H1 (cell line): ENCODE data around the gene SHISA9. TPM values are rescaled to one million over a fixed set of nuclear protein-coding genes. Genes with fewer than 3 reads are reported as not detected.
A peak's percentile ranks its signal among the peaks of the same experiment; 100 is the strongest.

Source experiments
- CTCF ChIA-PET: fragments of 300-600 bp; sonication (Branson Sonifier 250); formaldehyde crosslinking; loops from one replicate; lab custom pipeline; 2021; ENCODE audit not compliant: partially characterized antibody; lab: Charles Lee
- POLR2A ChIA-PET: fragments of 300-600 bp; sonication (Branson Sonifier 250); formaldehyde crosslinking; loops from one replicate; lab custom pipeline; 2021; ENCODE audit warnings: inconsistent platforms; ENCODE audit not compliant: partially characterized antibody; lab: Charles Lee
- DNase-seq, 2 experiments: peaks; one replicate each; pipeline versions ENCODE4 v3.0.0 to v3.0.0-alpha.2; 2010 to 2022; ENCODE audit warnings: low spot score in 2 of 2, low read depth in 1 of 2, mixed read lengths in 1 of 2
- FAIRE-seq: peaks from 2 replicates; lab custom pipeline; 2011; peaks lifted over from hg19 to GRCh38; lab: Jason Lieb, UNC
- H2AFZ ChIP-seq: 2 replicates; pipeline ENCODE4 v1.8.1; 2012; ENCODE audit warnings: low read length, inconsistent platforms
- H2AK5ac ChIP-seq: 2 replicates; pipeline ENCODE4 v1.6.1; 2013; ENCODE audit warnings: low read depth, low read length
- H2BK120ac ChIP-seq: replicated peaks from 2 replicates; pipeline ENCODE3; 2013; ENCODE audit warnings: low read depth, low read length, inconsistent platforms
- H2BK12ac ChIP-seq: 2 replicates; pipeline ENCODE4 v1.6.1; 2013; ENCODE audit warnings: low read depth, low read length
- H2BK15ac ChIP-seq: 2 replicates; pipeline ENCODE4 v1.6.1; 2013; ENCODE audit warnings: low read length
- H2BK20ac ChIP-seq: 2 replicates; pipeline ENCODE4 v1.6.1; 2013; ENCODE audit warnings: low read length
- H2BK5ac ChIP-seq: 2 replicates; pipeline ENCODE4 v1.6.1; 2013; ENCODE audit warnings: low read depth, low read length
- H3K14ac ChIP-seq: 2 replicates; pipeline ENCODE4 v1.6.1; 2013; ENCODE audit warnings: inconsistent platforms; ENCODE audit not compliant: insufficient read length
- H3K18ac ChIP-seq: 2 replicates; pipeline ENCODE4 v1.6.1; 2013; ENCODE audit warnings: low read length; ENCODE audit errors: extremely low read depth
- H3K23ac ChIP-seq: 2 replicates; pipeline ENCODE4 v1.6.1; 2013; ENCODE audit warnings: inconsistent platforms; ENCODE audit not compliant: insufficient read length
- H3K23me2 ChIP-seq: 2 replicates; pipeline ENCODE4 v1.6.1; 2013; ENCODE audit warnings: low read depth, low read length
- H3K27ac ChIP-seq: 2 replicates; pipeline ENCODE4 v1.6.1; 2011; ENCODE audit warnings: low read depth, low read length, inconsistent platforms
- H3K27me3 ChIP-seq, 4 experiments: replicated peaks in 1 of 4; 1 replicate in 1 of 4; 2 replicates in 3 of 4; pipeline versions ENCODE4 v1.6.1 to v1.8.1; 2011 to 2013; ENCODE audit warnings: low read length in 3 of 4, mild to moderate bottlenecking in 3 of 4, inconsistent platforms in 2 of 4, mixed read lengths in 2 of 4, moderate library complexity in 1 of 4; ENCODE audit not compliant: control insufficient read depth in 3 of 4, insufficient read depth in 3 of 4; ENCODE audit errors: extremely low read depth in 1 of 4
- H3K36me3 ChIP-seq, 4 experiments: 2 replicates each; pipeline versions ENCODE4 v1.6.1 to v1.8.1; 2011 to 2013; ENCODE audit warnings: mild to moderate bottlenecking in 4 of 4, low read length in 3 of 4, moderate library complexity in 2 of 4, control low read depth in 1 of 4, inconsistent platforms in 1 of 4; ENCODE audit not compliant: insufficient read depth in 4 of 4, control insufficient read depth in 2 of 4
- H3K4ac ChIP-seq: replicated peaks from 2 replicates; pipeline ENCODE3; 2013; ENCODE audit warnings: low read length, low read depth, mixed read lengths, inconsistent platforms; ENCODE audit not compliant: insufficient read length
- H3K4me1 ChIP-seq, 4 experiments: replicated peaks in 1 of 4; 1 replicate in 1 of 4; 2 replicates in 3 of 4; pipeline versions ENCODE4 v1.6.1 to v1.8.1; 2011 to 2013; ENCODE audit warnings: low read length in 3 of 4, inconsistent platforms in 2 of 4, mixed read lengths in 1 of 4; ENCODE audit not compliant: insufficient read depth in 4 of 4, control insufficient read depth in 3 of 4
- H3K4me2 ChIP-seq, 2 experiments: 2 replicates each; pipeline versions ENCODE4 v1.6.1 to v1.8.1; 2011 to 2013; ENCODE audit warnings: low read depth in 2 of 2, low read length in 2 of 2, control low read depth in 1 of 2, inconsistent platforms in 1 of 2, mild to moderate bottlenecking in 1 of 2; ENCODE audit not compliant: insufficient read depth in 1 of 2
- H3K4me3 ChIP-seq, 4 experiments: fragments of 200-600, 300-600 bp in 1 of 4; sonication (generic), shearing (Covaris generic), sonication (Bioruptor Twin) in 1 of 4; 2 replicates each; pipeline versions ENCODE4 v1.5.1 to v1.8.1; 2011 to 2016; ENCODE audit warnings: low read length in 4 of 4, low read depth in 3 of 4, control low read depth in 2 of 4, inconsistent platforms in 2 of 4, mild to moderate bottlenecking in 2 of 4, mixed read lengths in 1 of 4, moderate library complexity in 1 of 4; ENCODE audit not compliant: insufficient read depth in 2 of 4; ENCODE audit errors: extremely low read depth in 1 of 4
- H3K56ac ChIP-seq: replicated peaks from 2 replicates; pipeline ENCODE3; 2013; ENCODE audit warnings: low read depth, mild to moderate bottlenecking, mixed read lengths, low read length, inconsistent platforms; ENCODE audit not compliant: insufficient read length
- H3K79me1 ChIP-seq: 2 replicates; pipeline ENCODE4 v1.6.1; 2013; ENCODE audit warnings: low read depth, low read length, control low read depth
- H3K79me2 ChIP-seq, 2 experiments: 2 replicates each; pipeline versions ENCODE4 v1.6.1 to v1.8.1; 2012 to 2013; ENCODE audit warnings: low read length in 2 of 2, mild to moderate bottlenecking in 2 of 2, inconsistent platforms in 1 of 2; ENCODE audit not compliant: insufficient read depth in 2 of 2, control insufficient read depth in 1 of 2
- H3K9ac ChIP-seq, 4 experiments: replicated peaks in 1 of 4; 1 replicate in 1 of 4; 2 replicates in 3 of 4; pipeline versions ENCODE4 v1.6.1 to v1.8.1; 2011 to 2013; ENCODE audit warnings: low read depth in 3 of 4, low read length in 3 of 4, control low read depth in 2 of 4, mild to moderate bottlenecking in 2 of 4, moderate library complexity in 2 of 4, inconsistent platforms in 1 of 4; ENCODE audit errors: extremely low read depth in 1 of 4
- H3K9me3 ChIP-seq, 2 experiments: 2 replicates each; pipeline versions ENCODE4 v1.6.1 to v1.8.1; 2012 to 2013; ENCODE audit warnings: mild to moderate bottlenecking in 2 of 2, moderate library complexity in 2 of 2, control low read depth in 1 of 2, inconsistent platforms in 1 of 2, low read depth in 1 of 2, low read length in 1 of 2, mixed read lengths in 1 of 2; ENCODE audit not compliant: insufficient read depth in 2 of 2
- H4K20me1 ChIP-seq, 2 experiments: replicated peaks in 1 of 2; 2 replicates each; pipeline versions ENCODE3 to v1.8.1; 2011 to 2013; ENCODE audit warnings: inconsistent platforms in 2 of 2, low read length in 2 of 2, mild to moderate bottlenecking in 1 of 2; ENCODE audit not compliant: insufficient read depth in 2 of 2, control insufficient read depth in 1 of 2
- H4K5ac ChIP-seq: 2 replicates; pipeline ENCODE4 v1.6.1; 2013; ENCODE audit warnings: low read length, low read depth, mixed read lengths, inconsistent platforms; ENCODE audit not compliant: insufficient read length
- H4K8ac ChIP-seq: 2 replicates; pipeline ENCODE4 v1.8.0; 2013; ENCODE audit warnings: mild to moderate bottlenecking, moderate library complexity, low read length, inconsistent platforms; ENCODE audit not compliant: insufficient read depth; ENCODE audit errors: extremely low read depth
- H4K91ac ChIP-seq: replicated peaks from 2 replicates; pipeline ENCODE3; 2013; ENCODE audit warnings: low read length, mixed read lengths, inconsistent platforms; ENCODE audit not compliant: insufficient read length
- BCL11A ChIP-seq, 2 experiments: IDR thresholded peaks; one replicate each; pipeline ENCODE4 v1.6.1; 2011; ENCODE audit warnings: low read depth in 2 of 2, low read length in 2 of 2, mild to moderate bottlenecking in 2 of 2
- CTBP2 ChIP-seq: IDR thresholded peaks from 2 replicates; pipeline ENCODE4 v1.7.0; 2011; ENCODE audit warnings: borderline replicate concordance, mild to moderate bottlenecking, moderate library complexity, mixed read lengths, low read length; ENCODE audit not compliant: insufficient read depth, insufficient read length
- EP300 ChIP-seq, 2 experiments: IDR thresholded peaks; 1 replicate in 1 of 2; 2 replicates in 1 of 2; pipeline ENCODE4 v1.6.1; 2011 to 2012; ENCODE audit warnings: low read depth in 2 of 2, low read length in 2 of 2, mild to moderate bottlenecking in 2 of 2, borderline replicate concordance in 1 of 2, inconsistent platforms in 1 of 2, moderate library complexity in 1 of 2
- GABPA ChIP-seq: IDR thresholded peaks from 2 replicates; pipeline ENCODE4 v1.6.1; 2011; ENCODE audit warnings: mild to moderate bottlenecking, low read length, moderate library complexity, borderline replicate concordance; ENCODE audit not compliant: insufficient read depth
- HDAC6 ChIP-seq: IDR thresholded peaks from one replicate; pipeline ENCODE4 v1.7.1; 2012; ENCODE audit warnings: low read depth, mild to moderate bottlenecking, inconsistent platforms, low read length, moderate library complexity
- NANOG ChIP-seq: IDR thresholded peaks from 2 replicates; pipeline ENCODE4 v1.6.1; 2011; ENCODE audit warnings: low read length, low read depth, mild to moderate bottlenecking, inconsistent platforms; ENCODE audit not compliant: insufficient read depth, poor library complexity, severe bottlenecking
- RAD21 ChIP-seq, 2 experiments: IDR thresholded peaks in 1 of 2; conservative IDR thresholded peaks in 1 of 2; 2 replicates each; pipeline ENCODE4 v1.6.1; 2011; ENCODE audit warnings: low read depth in 2 of 2, low read length in 2 of 2, improper control_type of control experiment in 1 of 2, inconsistent platforms in 1 of 2, mild to moderate bottlenecking in 1 of 2, moderate library complexity in 1 of 2
- RNF2 ChIP-seq: fragments of 200-900, 300-1000 bp; sonication (generic); IDR thresholded peaks from 2 replicates; pipeline ENCODE4 v1.7.1; 2016; ENCODE audit warnings: borderline replicate concordance, low read depth, mild to moderate bottlenecking, antibody characterized with exemption, low read length; ENCODE audit not compliant: poor library complexity, severe bottlenecking; ENCODE audit errors: missing control alignments
- SRF ChIP-seq: IDR thresholded peaks from 2 replicates; pipeline ENCODE4 v1.6.1; 2011; ENCODE audit warnings: mild to moderate bottlenecking, low read depth, low read length, moderate library complexity
- WGBS, 2 experiments: shearing (Covaris generic) in 1 of 2; methylation state at CpG; one replicate each; pipeline versions ENCODE4 v1.1.6 to v1.1.7; 2013 to 2015; ENCODE audit warnings: low lambda C conversion rate in 2 of 2, mixed read lengths in 2 of 2, inconsistent platforms in 1 of 2, low coverage in 1 of 2, missing lambda C conversion rate in 1 of 2; ENCODE audit not compliant: insufficient replicate concordance in 2 of 2, insufficient coverage in 1 of 2, insufficient read length in 1 of 2; ENCODE audit errors: extremely low coverage in 1 of 2, missing lambda C conversion rate in 1 of 2; 5-methylcytosine and 5-hydroxymethylcytosine counted together
- polyA plus RNA-seq, 7 experiments: library from polyadenylated mRNA; depleted of rRNA in 3 of 7; stranded (reverse) in 5 of 7; unstranded in 2 of 7; fragments of >200 nt in 5 of 7; fragments of 200-250 nt in 2 of 7; gene quantifications; 1 replicate in 5 of 7; 2 replicates in 1 of 7; 4 replicates in 1 of 7; pipeline versions ENCODE4 v1.2.1 to v1.2.3, GENCODE V29; 2011 to 2013; ENCODE audit warnings: missing spikeins in 2 of 7, mixed read lengths in 2 of 7
- total RNA-seq: library from RNA; stranded (reverse); fragmentation: NEBNext Ultra II Directional; extraction: Animal tissue kit (Norgen Biotek cat#: 25700); gene quantifications from 2 replicates; pipeline ENCODE4 v1.2.1, GENCODE V29; 2021

The SHISA9 gene
- total and polyA plus RNA-seq, 2 of the 8 experiments (the other 6 are each of a cell fraction or from before 2014, with no cell fraction given), result 25.6 to 39.8 TPM

GRCh38 chr16:13269905-13270528, 368.6 kb downstream of the SHISA9 start:
- POLR2A ChIA-PET, result no interaction called here
- Histone ChIP-seq H3K9ac (no peak overlapping the region), H2AK5ac (no peak overlapping the region), H3K79me2 (no peaks in the 10 kb centered on the region), H2BK5ac (no peak overlapping the region), H4K91ac (no peak overlapping the region), H4K8ac (no peak overlapping the region), H2AFZ (no peak overlapping the region), H3K9me3 (no peaks in the 10 kb centered on the region), H3K18ac (0 out of 2 replicates have a peak overlapping the region, but pooled peaks have one; percentile 13), H3K4ac (no peak overlapping the region), H3K23ac (no peak overlapping the region), H4K20me1 (no peaks in the 10 kb centered on the region), H3K23me2 (peaks cover under 1% of the 10 kb centered on the region; the same call in 1 of the 2 replicates), H2BK120ac (no peak overlapping the region), H2BK20ac (no peak overlapping the region), H3K4me3 (no peak overlapping the region), H2BK12ac (no peak overlapping the region), H3K4me1 (no peaks in the 10 kb centered on the region), H3K56ac (no peak overlapping the region), H3K14ac (no peak overlapping the region), H3K27me3 (no peaks in the 10 kb centered on the region), H3K36me3 (no peaks in the 10 kb centered on the region), H3K79me1 (no peaks in the 10 kb centered on the region), H4K5ac (no peak overlapping the region), H3K27ac (no peak overlapping the region), H2BK15ac (no peak overlapping the region), H3K4me2 (no peak overlapping the region)
- no peak for DNase-seq
- CTCF ChIA-PET, result interaction anchor here (0.8 to 1.8 kb wide), 2 partner anchors 16 to 50 kb away, joined by 3 to 4 read pairs; no protein-coding TSS in a partner anchor
- 80% methylated on average over 5 of the region's 5 CpGs; no CpG with 5 or more reads in 1 of the 2 experiments for WGBS, 2 experiments
- no peak for FAIRE-seq
- TF ChIP-seq CTBP2 (no peak), BCL11A (IDR thresholded peaks at IDR 0.05; ENCODE audit: low read depth in 2 of 2, low read length in 2 of 2) (no peak), SRF (no peak), NANOG (no peak), EP300 (IDR thresholded peaks at IDR 0.05; ENCODE audit: borderline replicate concordance in 1 of 2, low read depth in 2 of 2, low read length in 2 of 2) (no peak), RAD21 (IDR thresholded peaks at IDR 0.05 in 1 of 2, conservative IDR thresholded peaks at IDR 0.05 in 1 of 2; ENCODE audit: low read depth in 2 of 2, low read length in 2 of 2) (no peak), GABPA (no peak), RNF2 (no peak), HDAC6 (no peak)
